Transverse colon (tissue), 4 donors: Measurements from ENCODE around the gene CACNA1B.
"Not testable (repeated sequence)": the region's sequence is repeated elsewhere in the genome, so short reads cannot be mapped to it uniquely, and the experiment has no call there.

Experiments used
- POLR2AphosphoS5 ChIP-seq, 3 donors: sonication (generic); formaldehyde crosslinking; IDR thresholded peaks; one replicate each; pipeline ENCODE4 v1.6.1; 2016; ENCODE audit warnings: antibody characterized with exemption in 3 of 3
- TF ChIP-seq, protein P1 (sequence below), 5 experiments: fragments of 200-600 bp in 3 of 5; fragments of 450-650 bp in 2 of 5; sonication (generic) in 3 of 5; IDR thresholded peaks; 1 replicate in 2 of 5; 2 replicates in 3 of 5; pipeline ENCODE4 v1.5.1; 2016 to 2017; ENCODE audit warnings: antibody characterized with exemption in 5 of 5, inconsistent platforms in 3 of 5, mild to moderate bottlenecking in 2 of 5, moderate library complexity in 1 of 5

DNA sequence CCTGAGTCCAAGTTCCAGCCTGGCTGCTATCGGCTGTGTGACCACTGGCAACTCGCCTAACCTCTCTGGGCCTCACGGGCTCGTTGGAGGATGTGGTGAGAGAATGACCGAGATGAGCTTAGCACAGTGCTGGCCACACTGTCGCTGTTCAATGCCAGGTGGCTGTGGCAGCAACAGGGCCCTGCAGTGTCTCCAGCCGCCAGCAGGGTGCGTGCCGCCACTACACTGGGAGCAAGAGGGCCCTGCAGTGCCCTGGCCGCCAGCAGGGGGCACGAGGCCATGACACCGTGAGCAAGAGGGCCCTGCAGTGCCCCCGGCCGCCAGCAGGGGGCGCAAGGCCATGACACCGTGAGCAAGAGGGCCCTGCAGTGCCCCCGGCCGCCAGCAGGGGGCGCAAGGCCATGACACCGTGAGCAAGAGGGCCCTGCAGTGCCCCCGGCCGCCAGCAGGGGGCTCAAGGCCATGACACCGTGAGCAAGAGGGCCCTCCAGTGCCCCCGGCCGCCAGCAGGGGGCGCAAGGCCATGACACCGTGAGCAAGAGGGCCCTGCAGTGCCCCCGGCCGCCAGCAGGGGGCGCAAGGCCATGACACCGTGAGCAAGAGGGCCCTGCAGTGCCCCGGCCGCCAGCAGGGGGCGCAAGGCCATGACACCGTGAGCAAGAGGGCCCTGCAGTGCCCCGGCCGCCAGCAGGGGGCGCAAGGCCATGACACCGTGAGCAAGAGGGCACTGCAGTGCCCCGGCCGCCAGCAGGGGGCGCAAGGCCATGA lies 248.7 kb downstream of the CACNA1B start:
- TF ChIP-seq, protein P1, sequence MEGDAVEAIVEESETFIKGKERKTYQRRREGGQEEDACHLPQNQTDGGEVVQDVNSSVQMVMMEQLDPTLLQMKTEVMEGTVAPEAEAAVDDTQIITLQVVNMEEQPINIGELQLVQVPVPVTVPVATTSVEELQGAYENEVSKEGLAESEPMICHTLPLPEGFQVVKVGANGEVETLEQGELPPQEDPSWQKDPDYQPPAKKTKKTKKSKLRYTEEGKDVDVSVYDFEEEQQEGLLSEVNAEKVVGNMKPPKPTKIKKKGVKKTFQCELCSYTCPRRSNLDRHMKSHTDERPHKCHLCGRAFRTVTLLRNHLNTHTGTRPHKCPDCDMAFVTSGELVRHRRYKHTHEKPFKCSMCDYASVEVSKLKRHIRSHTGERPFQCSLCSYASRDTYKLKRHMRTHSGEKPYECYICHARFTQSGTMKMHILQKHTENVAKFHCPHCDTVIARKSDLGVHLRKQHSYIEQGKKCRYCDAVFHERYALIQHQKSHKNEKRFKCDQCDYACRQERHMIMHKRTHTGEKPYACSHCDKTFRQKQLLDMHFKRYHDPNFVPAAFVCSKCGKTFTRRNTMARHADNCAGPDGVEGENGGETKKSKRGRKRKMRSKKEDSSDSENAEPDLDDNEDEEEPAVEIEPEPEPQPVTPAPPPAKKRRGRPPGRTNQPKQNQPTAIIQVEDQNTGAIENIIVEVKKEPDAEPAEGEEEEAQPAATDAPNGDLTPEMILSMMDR (IDR thresholded peaks at IDR 0.05): not testable (repeated sequence)
- not testable (repeated sequence) for TF ChIP-seq POLR2AphosphoS5 (IDR thresholded peaks at IDR 0.05)
